ENCODE results near the gene TMCC2. TPM values are rescaled to one million over a fixed set of nuclear protein-coding genes. Genes with fewer than 3 reads are reported as not detected.
"Not testable (repeated sequence)": the region's sequence is repeated elsewhere in the genome, so short reads cannot be mapped to it uniquely, and the experiment has no call there.

TMCC2 gene
- total RNA-seq, 1 donor from 2014 or later = 10.6 TPM

DNA sequence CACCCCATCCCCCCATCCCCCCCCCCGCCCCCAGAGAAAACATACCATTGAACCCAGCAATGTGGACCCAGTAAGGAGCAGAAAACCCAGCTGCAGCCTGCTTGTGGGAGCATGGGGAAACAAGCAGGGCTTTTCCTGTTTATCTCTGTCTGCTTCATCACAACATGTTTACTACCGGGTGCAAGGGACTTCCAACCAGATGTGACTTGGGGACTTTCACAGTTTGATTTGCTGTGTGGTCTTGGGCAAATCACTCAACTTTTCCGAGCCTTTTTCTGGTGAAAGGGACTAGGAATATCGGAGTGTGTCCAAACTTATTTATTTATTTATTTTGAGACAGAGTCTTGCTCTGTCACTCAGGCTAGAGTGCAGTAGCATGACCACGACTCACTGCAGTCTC lies 3.2 kb downstream of the TMCC2 start:
- Histone ChIP-seq H3K36me3 (ENCODE audit: insufficient read depth, low read length) (no peaks in the 10 kb centered on the region), H3K4me2 (ENCODE audit: low read length) (no peak overlapping the region), H3K9me3 (ENCODE audit: insufficient read depth, low read depth, low read length) (no peaks in the 10 kb centered on the region), H3K9ac (ENCODE audit: low read length) (no peak overlapping the region), H4K20me1 (ENCODE audit: insufficient read depth, low read length) (peaks cover 8% of the 10 kb centered on the region), H3K79me2 (ENCODE audit: insufficient read depth, low read length) (no peaks in the 10 kb centered on the region), H3K4me1 (ENCODE audit: insufficient read depth, low read length) (peaks cover 20% of the 10 kb centered on the region), H3K27me3 (ENCODE audit: insufficient read depth, low read length) (no peaks in the 10 kb centered on the region), H2AFZ (ENCODE audit: low read depth, low read length) (no peak overlapping the region), H3K4me3 (ENCODE audit: insufficient read depth, low read depth, low read length) (no peak overlapping the region), H3K27ac (ENCODE audit: low read depth, low read length) (no peak overlapping the region)
- Mint-ChIP-seq H3K4me1 (ENCODE audit: low read depth, unreplicated experiment) (peaks cover 27% of the 10 kb centered on the region), H3K27me3 (ENCODE audit: low read depth, unreplicated experiment) (no peaks in the 10 kb centered on the region), H3K36me3 (ENCODE audit: low read depth, unreplicated experiment) (peaks cover 2% of the 10 kb centered on the region), H3K9me3 (ENCODE audit: unreplicated experiment) (no peaks in the 10 kb centered on the region), H3K4me3 (ENCODE audit: unreplicated experiment) (no peak overlapping the region), H3K27ac (ENCODE audit: unreplicated experiment) (no peak overlapping the region)
- FAIRE-seq (no peak), DNase-seq (ENCODE audit: low read depth) (no peak)
- TF ChIP-seq EZH2 (IDR thresholded peaks at IDR 0.05; ENCODE audit: insufficient read depth, low read length) (no peak), CTCF (IDR thresholded peaks at IDR 0.05; ENCODE audit: insufficient read depth, low read depth, low read length) (no peak)

DNA sequence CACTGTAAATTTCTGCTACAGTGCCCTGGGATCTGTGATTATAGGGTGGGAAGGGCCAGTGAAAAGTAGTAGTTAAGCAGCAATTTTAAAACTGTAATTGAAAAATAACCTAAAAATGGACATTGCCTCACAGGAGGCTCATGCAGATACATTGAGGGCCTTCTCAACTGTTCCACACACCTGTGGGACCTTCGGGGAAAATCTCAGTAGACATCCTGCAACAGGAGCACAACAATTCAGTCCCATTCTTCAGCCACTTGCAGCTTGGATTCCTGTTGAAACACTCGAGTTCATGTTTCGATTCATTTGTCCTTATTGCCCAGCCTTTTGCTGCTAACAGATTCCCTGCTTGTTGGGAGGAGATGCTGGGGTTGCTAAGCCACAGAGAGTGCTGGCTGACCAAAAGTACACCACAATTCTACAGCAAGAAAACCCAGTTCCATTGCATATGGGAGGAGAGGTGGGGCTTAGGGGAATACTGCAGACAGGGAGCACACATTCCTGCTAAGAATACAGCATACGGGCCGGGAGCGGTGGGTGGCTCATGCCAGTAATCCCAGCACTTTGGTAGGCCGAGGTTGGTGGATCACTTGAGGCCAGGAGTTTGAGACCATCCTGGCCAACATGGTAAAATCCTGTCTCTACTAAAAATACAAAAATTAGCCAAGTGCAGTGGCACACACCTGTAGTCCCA lies 4.5 kb downstream of the TMCC2 start:
- no peak for DNase-seq (ENCODE audit: low read depth)
- H3K27me3 Mint-ChIP-seq (ENCODE audit: low read depth, unreplicated experiment) = peaks cover 1% of the 10 kb centered on the region
- no peak overlapping the region for H3K27ac ChIP-seq (ENCODE audit: low read depth, low read length)
- peaks cover 2% of the 10 kb centered on the region for H3K36me3 Mint-ChIP-seq (ENCODE audit: low read depth, unreplicated experiment)
- no peak overlapping the region for H3K4me3 ChIP-seq (ENCODE audit: insufficient read depth, low read depth, low read length)
- H3K9me3 ChIP-seq (ENCODE audit: insufficient read depth, low read depth, low read length) = no peaks in the 10 kb centered on the region
- H3K4me3 Mint-ChIP-seq (ENCODE audit: unreplicated experiment) = no peak overlapping the region
- TF ChIP-seq CTCF (IDR thresholded peaks at IDR 0.05; ENCODE audit: insufficient read depth, low read depth, low read length) (no peak), EZH2 (IDR thresholded peaks at IDR 0.05; ENCODE audit: insufficient read depth, low read length) (no peak)
- H3K4me2 ChIP-seq (ENCODE audit: low read length) = no peak overlapping the region
- H3K79me2 ChIP-seq (ENCODE audit: insufficient read depth, low read length) = no peaks in the 10 kb centered on the region
- peaks cover 8% of the 10 kb centered on the region for H3K4me1 ChIP-seq (ENCODE audit: insufficient read depth, low read length)
- H4K20me1 ChIP-seq (ENCODE audit: insufficient read depth, low read length) = peaks cover 8% of the 10 kb centered on the region
- H3K36me3 ChIP-seq (ENCODE audit: insufficient read depth, low read length) = no peaks in the 10 kb centered on the region
- no peak overlapping the region for H3K9ac ChIP-seq (ENCODE audit: low read length)
- no peak for FAIRE-seq
- no peak overlapping the region for H2AFZ ChIP-seq (ENCODE audit: low read depth, low read length)
- H3K4me1 Mint-ChIP-seq (ENCODE audit: low read depth, unreplicated experiment) = peaks cover 14% of the 10 kb centered on the region
- H3K27ac Mint-ChIP-seq (ENCODE audit: unreplicated experiment) = no peak overlapping the region
- H3K27me3 ChIP-seq (ENCODE audit: insufficient read depth, low read length) = no peaks in the 10 kb centered on the region
- no peaks in the 10 kb centered on the region for H3K9me3 Mint-ChIP-seq (ENCODE audit: unreplicated experiment)

- no peak overlapping the region for H3K9ac ChIP-seq (ENCODE audit: low read length)
- TF ChIP-seq EZH2 (IDR thresholded peaks at IDR 0.05; ENCODE audit: insufficient read depth, low read length) = no peak
- no peak for TF ChIP-seq CTCF (IDR thresholded peaks at IDR 0.05; ENCODE audit: insufficient read depth, low read depth, low read length)
- H3K27me3 Mint-ChIP-seq (ENCODE audit: low read depth, unreplicated experiment) = peaks cover 5% of the 10 kb centered on the region
- H3K4me3 Mint-ChIP-seq (ENCODE audit: unreplicated experiment) = no peak overlapping the region
- FAIRE-seq = no peak
- peaks cover 2% of the 10 kb centered on the region for H3K36me3 Mint-ChIP-seq (ENCODE audit: low read depth, unreplicated experiment)
- H4K20me1 ChIP-seq (ENCODE audit: insufficient read depth, low read length) = peaks cover 8% of the 10 kb centered on the region
- H3K9me3 Mint-ChIP-seq (ENCODE audit: unreplicated experiment) = no peaks in the 10 kb centered on the region
- no peak overlapping the region for H2AFZ ChIP-seq (ENCODE audit: low read depth, low read length)
- no peaks in the 10 kb centered on the region for H3K79me2 ChIP-seq (ENCODE audit: insufficient read depth, low read length)
- H3K27me3 ChIP-seq (ENCODE audit: insufficient read depth, low read length) = no peaks in the 10 kb centered on the region
- no peak overlapping the region for H3K4me2 ChIP-seq (ENCODE audit: low read length)
- H3K27ac Mint-ChIP-seq (ENCODE audit: unreplicated experiment) = no peak overlapping the region
- H3K36me3 ChIP-seq (ENCODE audit: insufficient read depth, low read length) = no peaks in the 10 kb centered on the region
- peaks cover 7% of the 10 kb centered on the region for H3K4me1 ChIP-seq (ENCODE audit: insufficient read depth, low read length)
- H3K4me3 ChIP-seq (ENCODE audit: insufficient read depth, low read depth, low read length) = no peak overlapping the region
- peaks cover 13% of the 10 kb centered on the region for H3K4me1 Mint-ChIP-seq (ENCODE audit: low read depth, unreplicated experiment)
- no peak overlapping the region for H3K27ac ChIP-seq (ENCODE audit: low read depth, low read length)
- H3K9me3 ChIP-seq (ENCODE audit: insufficient read depth, low read depth, low read length) = no peaks in the 10 kb centered on the region
- no peak for DNase-seq (ENCODE audit: low read depth)
Measured at GRCh38 chr1:205232945-205233397, 5.2 kb downstream of the TMCC2 start.

DNA sequence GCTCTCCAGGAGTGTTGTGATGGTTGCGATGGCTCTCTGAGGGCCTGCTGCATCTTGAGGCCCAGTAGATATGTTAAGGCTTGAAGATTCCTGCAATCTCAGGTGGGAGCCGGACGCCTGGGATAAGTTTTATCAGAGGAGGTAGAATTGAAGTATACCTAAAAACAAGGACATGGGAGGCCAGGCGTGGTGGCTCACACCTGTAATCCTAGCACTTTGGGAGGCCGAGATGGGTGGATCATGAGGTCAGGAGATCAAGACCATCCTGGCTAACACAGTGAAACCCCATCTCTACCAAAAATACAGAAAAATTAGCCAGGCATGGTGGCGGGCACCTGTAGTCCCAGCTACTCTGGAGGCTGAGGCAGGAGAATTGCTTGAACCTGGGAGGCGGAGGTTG lies 6.2 kb downstream of the TMCC2 start:
- not testable (repeated sequence) for H2AFZ ChIP-seq (ENCODE audit: low read depth, low read length); H3K79me2 ChIP-seq (ENCODE audit: insufficient read depth, low read length); H3K9ac ChIP-seq (ENCODE audit: low read length); H3K4me3 Mint-ChIP-seq (ENCODE audit: unreplicated experiment); H3K36me3 ChIP-seq (ENCODE audit: insufficient read depth, low read length); FAIRE-seq; H3K4me3 ChIP-seq (ENCODE audit: insufficient read depth, low read depth, low read length); H4K20me1 ChIP-seq (ENCODE audit: insufficient read depth, low read length); H3K9me3 ChIP-seq (ENCODE audit: insufficient read depth, low read depth, low read length); DNase-seq (ENCODE audit: low read depth); H3K27me3 Mint-ChIP-seq (ENCODE audit: low read depth, unreplicated experiment); H3K27me3 ChIP-seq (ENCODE audit: insufficient read depth, low read length); H3K27ac ChIP-seq (ENCODE audit: low read depth, low read length); H3K4me2 ChIP-seq (ENCODE audit: low read length); H3K36me3 Mint-ChIP-seq (ENCODE audit: low read depth, unreplicated experiment); H3K27ac Mint-ChIP-seq (ENCODE audit: unreplicated experiment); H3K4me1 ChIP-seq (ENCODE audit: insufficient read depth, low read length); H3K9me3 Mint-ChIP-seq (ENCODE audit: unreplicated experiment)
- H3K4me1 Mint-ChIP-seq (ENCODE audit: low read depth, unreplicated experiment) = peaks cover 10% of the 10 kb centered on the region

Measured in astrocyte (in vitro differentiated cells and primary cell).